HG02610 (cell line): ENCODE data around the gene ACTL7B.
A peak's percentile ranks its signal among the peaks of the same experiment; 100 is the strongest.
"Not testable (repeated sequence)": the region's sequence is repeated elsewhere in the genome, so short reads cannot be mapped to it uniquely, and the experiment has no call there.

Experiments
- ATAC-seq: cut with Tn5 transposase; IDR thresholded peaks from one replicate; pipeline ENCODE4 v1.9.1; 2021; ENCODE audit warnings: mild to moderate bottlenecking, moderate library complexity; ENCODE audit not compliant: unreplicated experiment

The ACTL7B gene

GRCh38 chr9:108874058-108874788, 18.4 kb upstream of the ACTL7B start:
- peak; percentile 71 for ATAC-seq

GRCh38 chr9:108869092-108869725, 13.4 kb upstream of the ACTL7B start:
- no peak for ATAC-seq

- no peak for ATAC-seq
These were observed 12.0 kb upstream of the ACTL7B start for GRCh38 chr9:108867829-108868228.

- no peak for ATAC-seq
These were observed 11.3 kb upstream of the ACTL7B start for GRCh38 chr9:108867116-108867515.

GRCh38 chr9:108866001-108866420, 10.2 kb upstream of the ACTL7B start:
- ATAC-seq = no peak

GRCh38 chr9:108865037-108865436, 9.3 kb upstream of the ACTL7B start:
- no peak for ATAC-seq

- no peak for ATAC-seq
These were observed 8.7 kb upstream of the ACTL7B start for GRCh38 chr9:108864446-108864845.

GRCh38 chr9:108863891-108864290, 8.1 kb upstream of the ACTL7B start:
- no peak for ATAC-seq

GRCh38 chr9:108861997-108862396, 6.2 kb upstream of the ACTL7B start, which contains the start of gene ACTL7A:
Gene ACTL7A, plus strand, starts transcription at chr9:108862266. Its CDS starts 57 bp downstream, at chr9:108862323.
- ATAC-seq = no peak

GRCh38 chr9:108861464-108861863, 5.7 kb upstream of the ACTL7B start:
- no peak for ATAC-seq

- ATAC-seq = no peak
These were observed 5.0 kb upstream of the ACTL7B start for GRCh38 chr9:108860764-108861163.

GRCh38 chr9:108860354-108860753, 4.6 kb upstream of the ACTL7B start:
- no peak for ATAC-seq

GRCh38 chr9:108859459-108860114, 3.8 kb upstream of the ACTL7B start:
- peak; percentile 89 for ATAC-seq

GRCh38 chr9:108857572-108857971, 1.8 kb upstream of the ACTL7B start:
- ATAC-seq = no peak

- ATAC-seq = no peak
These were observed 278 bp downstream of the ACTL7B start for GRCh38 chr9:108855529-108855886.

GRCh38 chr9:108854641-108855528, 901 bp downstream of the ACTL7B start:
- ATAC-seq = no peak

- ATAC-seq = no peak
These were observed 1.7 kb downstream of the ACTL7B start for GRCh38 chr9:108854094-108854493.

- no peak for ATAC-seq
These were observed 3.7 kb downstream of the ACTL7B start for GRCh38 chr9:108852079-108852478.

GRCh38 chr9:108851138-108851537, 4.6 kb downstream of the ACTL7B start:
- no peak for ATAC-seq

- ATAC-seq = no peak
These were observed 5.4 kb downstream of the ACTL7B start for GRCh38 chr9:108850293-108850897.

- not testable (repeated sequence) for ATAC-seq
These were observed 7.5 kb downstream of the ACTL7B start for GRCh38 chr9:108848296-108848695.
